ENCODE results near the gene WDR33. TPM values are rescaled to one million over a fixed set of nuclear protein-coding genes. Genes with fewer than 3 reads are reported as not detected.
"Not testable (repeated sequence)": the region's sequence is repeated elsewhere in the genome, so short reads cannot be mapped to it uniquely, and the experiment has no call there.

The WDR33 gene
- total RNA-seq, 1 donor from 2014 or later: 35.9 TPM

DNA sequence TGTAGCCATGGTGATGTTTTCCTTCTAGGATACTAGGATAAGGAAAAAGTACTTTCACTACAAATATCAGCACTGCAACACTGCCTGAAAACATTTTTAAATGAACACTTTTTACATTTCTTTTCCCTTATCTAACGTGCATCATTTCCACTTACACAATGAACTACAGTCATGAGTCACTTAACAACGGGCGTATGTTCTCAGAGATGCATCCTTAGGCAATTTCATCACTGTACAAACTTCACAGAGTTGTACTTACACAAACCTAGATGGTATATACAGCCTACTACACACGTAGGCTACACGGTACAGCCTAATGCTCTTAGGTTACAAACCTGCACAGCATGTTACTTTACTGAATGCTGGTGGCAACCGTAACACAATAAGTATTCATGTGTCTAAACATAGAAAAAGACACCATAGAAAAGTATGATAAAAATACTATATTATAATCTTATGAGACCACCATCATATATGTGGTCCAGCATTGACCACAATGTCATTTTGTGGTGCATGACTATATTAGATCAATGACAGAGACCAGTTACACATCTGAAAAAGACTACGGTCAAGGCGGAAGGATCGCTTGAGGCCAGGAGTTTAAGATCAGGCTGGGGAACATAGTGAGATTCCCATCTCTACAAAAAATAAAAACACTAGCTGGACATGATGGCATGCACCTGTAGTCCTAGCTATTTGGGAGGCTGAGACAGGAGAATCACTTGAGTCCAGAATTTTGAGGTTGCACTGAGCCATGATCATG lies 39.8 kb downstream of the WDR33 start:
- intact Hi-C loops (cut with DNase I): no loop called here

DNA sequence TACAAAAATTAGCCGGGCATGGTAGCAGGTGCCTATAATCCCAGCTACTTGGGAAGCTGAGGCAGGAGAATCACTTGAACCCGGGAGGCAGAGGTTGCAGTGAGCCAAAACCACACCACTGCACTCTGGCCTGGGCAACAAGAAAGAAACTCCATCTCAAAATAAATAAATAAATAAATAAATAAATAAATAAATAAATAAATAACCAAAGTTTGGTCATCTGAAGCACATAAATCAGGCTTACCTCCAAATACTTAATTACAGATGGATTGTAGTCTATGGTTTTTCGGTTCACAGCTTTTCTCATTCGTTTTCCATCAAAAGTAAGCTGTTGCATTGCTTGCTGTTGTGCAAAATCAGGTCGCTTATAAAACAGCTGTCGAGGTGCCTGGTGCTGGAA lies 40.4 kb downstream of the WDR33 start:
- intact Hi-C loops (cut with DNase I); DNase-seq (ENCODE audit: low spot score): not testable (repeated sequence)

More for the DNA sequence above, 39.8 kb downstream of the WDR33 start:
- DNase-seq (ENCODE audit: low spot score): no peak

- DNase-seq (ENCODE audit: low spot score): no peak
- intact Hi-C loops (cut with DNase I): no loop called here
Observed at GRCh38 chr2:127769587-127769986, 41.4 kb downstream of the WDR33 start.

DNA sequence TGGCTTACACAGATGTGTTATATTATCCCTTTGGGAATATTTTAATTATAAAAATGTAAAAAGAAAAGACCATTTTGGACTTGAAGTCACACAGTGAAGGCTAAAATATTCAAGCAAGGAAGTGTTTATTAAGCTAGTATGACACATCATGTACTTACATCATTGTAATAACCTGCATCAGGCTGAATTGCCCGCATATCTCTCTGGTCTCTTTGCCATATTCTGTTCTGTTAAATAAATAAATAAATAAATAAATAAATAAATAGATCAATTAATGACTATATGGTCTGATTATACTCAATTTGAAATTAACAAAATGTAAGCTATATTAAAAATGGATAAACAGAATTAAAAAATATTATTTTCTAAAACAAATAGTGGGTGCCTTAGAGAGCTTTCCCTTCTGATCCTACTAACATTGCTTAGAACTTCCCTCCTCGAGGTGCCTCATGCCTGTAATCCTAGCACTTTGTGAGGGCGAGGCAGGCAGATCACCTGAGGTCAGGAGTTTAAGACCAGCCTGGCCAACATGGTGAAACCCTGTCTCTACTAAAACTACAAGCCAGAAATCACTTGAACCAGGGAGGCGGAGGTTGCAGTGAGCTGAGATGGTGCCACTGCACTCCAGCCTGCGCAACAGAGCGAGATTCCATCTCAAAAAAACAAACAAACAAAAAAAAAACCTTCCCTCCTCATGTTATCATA lies 42.0 kb downstream of the WDR33 start:
- no peak for DNase-seq (ENCODE audit: low spot score)
- intact Hi-C loops (cut with DNase I): no loop called here

- intact Hi-C loops (cut with DNase I): loop anchor here (5.0 kb wide), 1 partner anchor 49 kb away; the partner anchor contains the start of gene WDR33
- DNase-seq (ENCODE audit: low spot score): no peak
Observed at GRCh38 chr2:127763776-127764175, 47.2 kb downstream of the WDR33 start.

DNA sequence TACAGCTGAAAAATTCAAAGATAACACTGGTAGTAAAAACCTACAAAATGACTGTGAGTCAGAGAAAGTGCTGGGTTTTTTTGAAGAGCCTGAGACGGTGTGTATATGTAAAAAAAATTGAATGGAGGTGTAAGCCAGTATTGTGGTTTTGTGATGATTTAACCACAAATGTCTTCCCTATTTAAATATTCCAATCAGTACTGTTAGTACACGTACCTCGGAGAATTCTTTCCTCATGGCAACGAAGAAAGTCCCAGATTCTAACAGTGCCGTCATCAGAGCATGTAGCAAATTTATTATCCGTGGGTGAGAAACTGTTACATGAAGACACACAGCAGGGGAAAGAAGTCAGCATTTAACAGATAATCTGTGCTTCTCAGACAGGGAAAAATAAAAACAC lies 48.1 kb downstream of the WDR33 start:
- intact Hi-C loops (cut with DNase I): loop anchor here (5.0 kb wide), 1 partner anchor 49 kb away; the partner anchor contains the start of gene WDR33
- no peak for DNase-seq (ENCODE audit: low spot score)

DNA sequence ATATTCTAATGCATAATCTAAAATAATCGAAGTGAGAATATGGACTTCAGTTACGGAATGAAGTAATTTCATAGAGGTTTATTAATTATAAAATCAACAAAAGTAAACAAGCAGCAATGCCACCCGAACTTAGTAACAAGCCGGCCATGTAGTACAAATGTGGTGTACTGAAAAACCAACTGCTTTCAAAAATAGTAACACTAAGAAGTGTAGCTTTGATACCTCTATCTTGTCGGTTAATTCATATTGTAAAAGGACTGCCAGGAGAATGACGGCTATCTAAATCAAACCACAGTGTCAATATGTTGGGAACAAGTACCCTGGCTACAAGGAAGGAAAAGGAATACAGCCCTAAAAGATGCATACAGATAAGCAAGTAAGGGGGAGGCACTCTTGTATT lies 48.5 kb downstream of the WDR33 start:
- no peak for DNase-seq (ENCODE audit: low spot score)
- intact Hi-C loops (cut with DNase I): loop anchor here (5.0 kb wide), 1 partner anchor 50 kb away; the partner anchor contains the start of gene WDR33

DNA sequence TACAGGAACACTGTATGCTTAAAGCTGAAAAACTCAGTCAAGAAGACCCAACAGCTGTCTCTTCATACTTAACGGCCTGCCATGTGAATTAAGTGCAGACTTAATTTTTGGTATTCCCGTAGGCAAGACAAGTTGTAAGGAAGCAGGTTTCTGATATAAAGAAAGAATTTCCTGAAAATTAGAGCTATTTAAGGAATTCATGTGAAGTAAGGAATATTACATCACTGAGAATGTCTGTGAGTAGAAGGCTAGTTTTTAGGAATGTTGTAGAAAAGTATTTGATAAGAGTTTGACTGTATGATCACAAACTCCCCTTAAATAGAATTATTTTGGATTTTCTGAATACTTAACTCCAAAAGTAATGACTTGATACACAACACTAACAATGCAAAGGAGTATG lies 51.0 kb downstream of the WDR33 start:
- intact Hi-C loops (cut with DNase I): loop anchor here (5.0 kb wide), 1 partner anchor 52 kb away; the partner anchor contains the start of gene WDR33
- no peak for DNase-seq (ENCODE audit: low spot score)

- no peak for DNase-seq (ENCODE audit: low spot score)
- intact Hi-C loops (cut with DNase I): no loop called here
Observed at GRCh38 chr2:127754186-127754585, 56.8 kb downstream of the WDR33 start.

- intact Hi-C loops (cut with DNase I): no loop called here
- no peak for DNase-seq (ENCODE audit: low spot score)
Observed at GRCh38 chr2:127753374-127753773, 57.6 kb downstream of the WDR33 start.

DNA sequence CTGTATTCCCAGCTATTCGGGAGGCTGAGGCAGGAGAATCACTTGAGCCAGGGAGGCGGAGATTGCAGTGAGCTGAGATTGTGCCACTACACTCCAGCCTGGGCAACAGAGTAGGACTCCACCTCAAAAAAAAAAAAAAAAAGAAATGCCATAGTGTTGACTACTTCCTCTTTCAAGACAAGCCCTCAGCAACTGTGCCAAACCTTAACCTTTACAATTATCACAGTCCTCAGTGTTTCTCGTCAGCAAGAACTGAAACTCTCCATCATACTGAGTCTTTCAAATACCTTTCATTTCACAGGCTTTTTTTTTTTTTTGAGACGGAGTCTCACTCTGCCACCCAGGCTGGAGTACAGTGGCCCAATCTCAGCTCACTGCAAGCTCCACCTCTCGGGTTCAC lies 61.4 kb downstream of the WDR33 start:
- DNase-seq (ENCODE audit: low spot score); intact Hi-C loops (cut with DNase I): not testable (repeated sequence)

DNA sequence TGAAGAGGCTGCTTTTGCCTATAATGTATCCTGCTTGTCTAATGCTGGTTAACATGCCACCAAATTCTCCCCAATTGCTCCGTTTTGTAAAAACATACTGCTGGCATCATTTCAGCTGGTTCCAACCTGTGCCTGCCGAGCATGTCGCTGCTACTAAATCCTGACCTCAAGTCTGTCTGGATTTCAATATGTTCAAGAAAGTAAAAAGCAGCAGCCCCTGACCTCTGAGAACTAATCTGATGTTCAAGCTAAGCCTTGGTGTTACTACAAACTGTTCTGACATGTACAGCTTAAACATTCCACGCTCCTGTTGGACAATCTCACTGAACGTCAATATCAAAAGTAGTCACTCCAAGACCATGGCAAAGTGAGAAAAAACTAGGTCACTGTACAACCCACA lies 63.4 kb downstream of the WDR33 start:
- intact Hi-C loops (cut with DNase I): no loop called here
- DNase-seq (ENCODE audit: low spot score): no peak

GRCh38 chr2:127743477-127744026 lies 67.4 kb downstream of the WDR33 start:
- intact Hi-C loops (cut with DNase I): no loop called here
- DNase-seq (ENCODE audit: low spot score): no peak

DNA sequence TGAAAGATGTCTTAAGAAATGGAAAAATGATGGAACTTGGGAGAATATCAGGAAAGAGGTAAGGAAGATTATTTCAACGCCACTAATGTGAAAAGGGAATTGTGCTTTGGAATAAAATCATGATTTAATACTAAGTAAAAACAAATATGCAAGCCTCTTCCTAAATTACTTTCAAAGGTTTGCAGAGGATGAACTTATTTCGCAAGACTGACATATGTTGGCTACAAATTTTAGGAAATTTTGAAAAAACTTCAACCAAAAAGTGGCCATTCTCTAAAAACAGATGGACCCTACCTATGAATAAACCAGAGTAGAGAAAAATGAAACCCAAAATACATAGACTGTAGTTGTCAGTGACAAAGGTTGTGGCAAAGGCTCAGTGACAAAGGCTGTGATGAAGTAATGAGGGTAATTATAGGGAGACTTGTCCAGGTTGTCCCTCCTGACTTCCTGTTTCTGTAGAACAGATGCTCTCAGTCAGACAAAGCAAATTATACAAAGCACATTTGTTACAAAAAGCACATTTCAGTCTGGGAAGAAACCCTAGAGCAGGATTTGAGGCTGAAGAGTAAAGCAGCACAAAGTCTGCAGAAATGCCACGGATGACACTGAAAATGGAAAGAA lies 70.2 kb downstream of the WDR33 start:
- intact Hi-C loops (cut with DNase I): no loop called here
- DNase-seq (ENCODE audit: low spot score): no peak

GRCh38 chr2:127739800-127740199 lies 71.2 kb downstream of the WDR33 start:
- intact Hi-C loops (cut with DNase I): no loop called here
- no peak for DNase-seq (ENCODE audit: low spot score)

DNA sequence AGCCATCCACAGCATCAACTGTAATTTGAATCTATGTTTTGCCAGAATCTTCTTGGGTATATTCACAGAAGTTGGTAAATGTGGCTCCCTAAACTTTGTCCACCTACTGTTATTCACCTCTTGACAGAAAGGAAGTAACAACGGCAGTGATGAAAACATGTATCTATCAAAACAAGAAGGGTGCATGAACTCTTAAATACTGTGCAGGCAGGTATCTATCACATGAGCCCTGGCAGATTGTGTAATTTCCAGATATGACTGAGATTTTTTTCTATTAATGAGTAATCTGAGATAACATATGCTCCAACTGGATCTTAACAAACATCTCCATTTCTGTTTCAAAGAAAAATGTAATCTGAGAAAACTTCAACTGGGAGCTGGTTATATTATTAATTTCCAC lies 73.1 kb downstream of the WDR33 start:
- intact Hi-C loops (cut with DNase I): no loop called here
- DNase-seq (ENCODE audit: low spot score): no peak

DNA sequence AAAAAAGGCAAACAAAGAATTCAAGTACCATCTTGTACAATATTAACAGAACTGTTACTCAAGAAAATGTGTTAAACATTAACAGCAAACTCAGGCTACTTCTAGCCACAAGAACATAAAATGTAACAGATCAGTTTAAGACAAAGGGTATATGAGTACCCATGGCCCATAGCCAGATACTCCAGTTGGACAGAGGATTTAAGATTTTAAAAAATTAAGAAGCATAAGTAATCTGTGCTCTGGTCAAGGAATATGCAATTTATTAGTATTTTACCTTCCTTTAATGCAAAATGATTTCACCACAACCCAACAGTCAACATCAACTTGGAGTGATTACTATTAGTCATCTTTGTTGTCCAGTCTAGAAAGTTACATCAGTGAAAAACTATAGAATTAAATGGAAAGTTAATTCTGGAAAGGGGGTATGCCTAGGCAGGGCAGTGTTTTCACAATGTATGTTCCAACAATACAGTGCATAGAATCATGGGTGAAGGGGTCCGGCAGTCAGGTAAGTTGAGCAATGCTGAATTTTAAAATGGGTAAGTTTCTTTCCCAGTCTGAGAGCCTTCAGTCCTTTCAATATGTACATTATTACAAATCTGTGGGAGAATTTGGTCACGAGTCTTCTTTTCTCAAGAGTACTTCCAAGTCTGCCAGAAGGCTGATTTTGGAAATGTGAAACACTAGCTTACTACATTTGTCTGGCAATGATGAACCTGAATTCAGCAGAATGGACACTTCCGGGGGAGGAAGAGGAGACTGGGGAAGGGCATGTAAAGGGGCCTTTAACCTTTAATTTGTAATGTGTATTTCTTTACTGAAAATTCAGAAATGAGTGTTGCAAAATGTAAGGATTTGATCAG lies 75.2 kb downstream of the WDR33 start:
- intact Hi-C loops (cut with DNase I): no loop called here

DNA sequence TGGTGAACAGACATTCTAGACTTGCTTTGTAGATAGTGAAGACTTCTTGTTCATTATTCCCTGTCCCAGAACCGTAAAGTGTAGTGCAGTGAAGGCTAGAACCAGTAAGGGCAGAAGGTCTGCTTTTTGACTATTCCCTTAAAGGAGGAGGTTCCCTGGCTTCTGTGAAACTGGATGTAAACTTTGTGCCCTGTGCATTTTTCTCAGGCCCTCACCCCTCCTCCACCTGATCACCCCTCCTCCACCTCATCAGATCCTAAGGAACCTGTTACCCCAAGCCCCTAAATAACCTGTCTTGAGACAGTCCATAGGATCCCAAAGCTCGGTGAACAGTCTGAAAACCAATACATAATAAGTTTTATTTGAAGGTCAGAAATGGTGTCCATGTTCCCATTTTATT lies 75.9 kb downstream of the WDR33 start:
- intact Hi-C loops (cut with DNase I): no loop called here
- no peak for DNase-seq (ENCODE audit: low spot score)

More for the DNA sequence above, 75.2 kb downstream of the WDR33 start:
- no peak for DNase-seq (ENCODE audit: low spot score)

GRCh38 chr2:127733816-127734537 lies 77.0 kb downstream of the WDR33 start:
- DNase-seq (ENCODE audit: low spot score): no peak
- intact Hi-C loops (cut with DNase I): no loop called here

Measured in cardiac septum (tissue), 1 donor.